ENCODE data around the gene PRKD1.

The PRKD1 gene

DNA sequence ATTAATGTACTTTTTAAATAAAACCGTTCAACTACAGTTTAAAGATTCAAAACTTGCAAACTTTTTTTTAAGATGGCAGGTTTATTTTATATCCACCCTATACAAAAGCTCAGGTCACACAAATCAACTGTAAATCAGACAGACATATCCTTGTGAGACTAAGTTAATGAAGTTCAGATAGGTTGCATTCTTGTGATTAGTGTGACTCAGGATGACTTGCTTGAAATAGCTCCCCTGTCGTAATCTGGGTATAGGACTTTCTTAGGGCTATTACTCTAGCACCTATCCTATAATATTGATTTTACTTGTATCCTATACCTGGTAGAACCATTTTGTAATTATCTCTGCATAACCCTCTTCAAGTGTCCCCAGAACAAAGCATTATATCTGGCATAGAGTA is 9.5 kb upstream of the PRKD1 start:
- no peak for DNase-seq (ENCODE audit: low read depth)
- H3K4me3 ChIP-seq (ENCODE audit: low read length), result no peak overlapping the region
- TF ChIP-seq, protein P1, sequence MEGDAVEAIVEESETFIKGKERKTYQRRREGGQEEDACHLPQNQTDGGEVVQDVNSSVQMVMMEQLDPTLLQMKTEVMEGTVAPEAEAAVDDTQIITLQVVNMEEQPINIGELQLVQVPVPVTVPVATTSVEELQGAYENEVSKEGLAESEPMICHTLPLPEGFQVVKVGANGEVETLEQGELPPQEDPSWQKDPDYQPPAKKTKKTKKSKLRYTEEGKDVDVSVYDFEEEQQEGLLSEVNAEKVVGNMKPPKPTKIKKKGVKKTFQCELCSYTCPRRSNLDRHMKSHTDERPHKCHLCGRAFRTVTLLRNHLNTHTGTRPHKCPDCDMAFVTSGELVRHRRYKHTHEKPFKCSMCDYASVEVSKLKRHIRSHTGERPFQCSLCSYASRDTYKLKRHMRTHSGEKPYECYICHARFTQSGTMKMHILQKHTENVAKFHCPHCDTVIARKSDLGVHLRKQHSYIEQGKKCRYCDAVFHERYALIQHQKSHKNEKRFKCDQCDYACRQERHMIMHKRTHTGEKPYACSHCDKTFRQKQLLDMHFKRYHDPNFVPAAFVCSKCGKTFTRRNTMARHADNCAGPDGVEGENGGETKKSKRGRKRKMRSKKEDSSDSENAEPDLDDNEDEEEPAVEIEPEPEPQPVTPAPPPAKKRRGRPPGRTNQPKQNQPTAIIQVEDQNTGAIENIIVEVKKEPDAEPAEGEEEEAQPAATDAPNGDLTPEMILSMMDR (conservative IDR thresholded peaks at IDR 0.05; ENCODE audit: low read depth, low read length), result no peak

DNA sequence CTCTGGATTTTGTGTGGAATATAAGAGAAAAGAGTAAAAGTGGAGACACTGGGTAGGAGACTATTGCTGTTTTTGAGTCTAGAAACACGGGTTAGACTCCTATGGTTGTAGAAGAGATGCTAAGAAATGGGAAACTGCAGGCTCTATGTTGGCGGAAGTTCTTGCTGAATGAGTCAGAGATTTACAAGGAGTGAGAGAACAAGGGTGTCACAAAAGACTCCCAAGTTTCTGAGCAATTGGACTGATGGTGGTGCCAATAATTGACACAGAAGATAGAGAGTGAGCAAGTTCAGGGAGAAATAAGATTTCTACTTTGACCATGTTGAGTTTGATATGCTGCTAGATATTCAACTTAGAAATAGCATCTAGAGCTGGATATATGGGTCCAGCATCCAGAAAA is 2.6 kb upstream of the PRKD1 start:
- TF ChIP-seq, protein P1 (conservative IDR thresholded peaks at IDR 0.05; ENCODE audit: low read depth, low read length), result no peak
- no peak overlapping the region for H3K4me3 ChIP-seq (ENCODE audit: low read length)
- DNase-seq (ENCODE audit: low read depth), result no peak

DNA sequence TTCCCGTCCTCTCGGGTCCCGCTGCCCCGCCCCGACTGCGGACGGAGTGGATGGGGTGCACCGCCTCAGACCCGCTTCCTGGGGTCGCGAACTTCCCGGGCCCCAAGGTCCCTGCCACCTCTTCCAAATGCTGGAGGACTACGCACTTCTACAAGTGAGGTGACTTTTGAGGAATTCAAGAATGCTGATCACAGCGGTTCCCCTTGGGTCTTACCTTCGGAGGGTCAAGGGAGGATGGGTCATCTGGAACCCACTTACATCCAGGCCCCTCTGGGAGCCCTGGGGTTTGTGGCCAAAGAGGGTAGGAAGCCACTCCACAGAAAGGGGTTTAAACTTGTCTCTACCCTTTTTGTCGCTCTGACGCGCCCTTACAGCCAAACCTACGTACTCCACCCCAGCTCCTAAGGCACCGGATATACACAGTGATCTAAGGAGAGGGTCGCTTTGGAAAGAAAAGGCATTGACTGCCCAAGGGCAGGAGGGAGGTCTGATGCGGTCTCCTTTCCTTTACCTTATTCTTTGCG is 532 bp upstream of the PRKD1 start:
- TF ChIP-seq, protein P1 (conservative IDR thresholded peaks at IDR 0.05; ENCODE audit: low read depth, low read length), result no peak
- peak overlapping the region; percentile 41 for H3K4me3 ChIP-seq (ENCODE audit: low read length)
- DNase-seq (ENCODE audit: low read depth), result no peak

DNA sequence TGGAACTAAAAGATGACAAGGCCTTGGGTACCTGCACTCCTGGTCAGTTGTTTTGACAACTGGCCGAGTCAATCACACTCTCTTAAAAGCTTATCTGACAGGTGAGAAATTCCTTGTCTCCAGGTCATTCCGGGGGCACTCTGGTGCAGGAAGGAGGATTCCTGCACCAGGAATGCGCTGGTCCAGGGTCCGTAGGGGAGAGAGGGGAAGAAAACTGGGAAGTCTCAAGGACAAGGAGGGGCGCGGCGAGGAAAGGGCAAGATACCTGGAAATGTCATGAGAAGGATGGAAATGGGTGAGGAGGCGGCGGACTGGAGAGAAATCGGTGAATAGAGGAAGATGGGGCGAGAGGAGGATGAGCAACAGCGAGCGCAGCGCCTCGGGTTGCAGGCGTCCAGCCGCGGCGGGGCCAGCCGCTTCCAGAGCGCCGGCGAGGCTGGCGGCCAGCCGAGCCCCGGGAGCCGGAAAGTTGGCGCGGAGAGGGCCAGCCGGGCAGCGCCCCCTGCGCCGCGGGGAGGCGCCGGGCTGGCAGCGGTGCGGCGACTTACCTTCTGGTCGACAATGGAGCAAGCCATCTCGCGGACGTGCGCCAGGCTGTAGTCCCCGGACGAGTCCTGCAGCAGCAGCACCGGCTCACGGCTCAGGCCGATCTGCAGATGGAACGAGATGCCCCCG is 809 bp downstream of the PRKD1 start:
- no peak for DNase-seq (ENCODE audit: low read depth)
- TF ChIP-seq, protein P1 (conservative IDR thresholded peaks at IDR 0.05; ENCODE audit: low read depth, low read length), result peak; percentile 23
- peak overlapping the region; percentile 77 for H3K4me3 ChIP-seq (ENCODE audit: low read length)

DNA sequence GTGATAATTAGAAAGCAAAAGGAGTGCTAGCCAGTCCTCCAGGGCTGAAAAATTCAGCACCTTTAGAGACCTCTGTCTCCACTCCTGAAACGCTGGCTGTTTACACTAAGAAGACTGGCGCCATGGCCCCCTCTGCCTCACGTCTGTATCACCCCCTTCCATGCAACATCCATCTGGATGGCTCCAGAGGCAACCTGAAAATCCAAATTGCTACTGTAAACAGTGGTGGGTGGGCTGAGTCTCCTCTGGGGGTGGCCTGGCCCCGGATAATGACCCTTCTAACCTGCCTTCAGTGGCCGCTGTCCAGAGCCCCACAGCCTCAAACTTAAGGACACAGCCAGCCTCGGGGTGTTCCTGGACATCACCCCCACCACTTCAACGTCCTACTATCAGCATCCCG is 1.4 kb downstream of the PRKD1 start:
- peak overlapping the region; percentile 77 for H3K4me3 ChIP-seq (ENCODE audit: low read length)
- TF ChIP-seq, protein P1 (conservative IDR thresholded peaks at IDR 0.05; ENCODE audit: low read depth, low read length), result no peak
- DNase-seq (ENCODE audit: low read depth), result no peak

DNA sequence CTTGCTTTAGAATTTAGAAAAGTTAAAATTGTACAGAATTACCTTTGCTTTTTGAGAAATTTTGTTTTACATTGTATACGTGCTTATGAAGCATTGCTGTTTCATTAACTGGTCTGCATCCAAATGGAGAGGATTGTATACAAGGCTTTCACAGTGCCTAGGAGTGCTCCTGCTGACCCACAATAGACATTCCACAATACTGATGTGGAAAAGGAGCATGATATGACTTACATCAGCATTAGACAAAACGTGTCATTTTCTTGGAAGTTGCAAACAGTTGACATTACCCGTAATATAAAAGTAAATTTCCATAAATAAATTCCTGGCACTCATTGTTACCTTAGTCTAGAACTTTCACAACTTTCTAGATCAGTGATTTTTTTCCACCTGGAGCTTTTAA is 1.9 kb downstream of the PRKD1 start:
- H3K4me3 ChIP-seq (ENCODE audit: low read length), result no peak overlapping the region
- TF ChIP-seq, protein P1 (conservative IDR thresholded peaks at IDR 0.05; ENCODE audit: low read depth, low read length), result no peak
- no peak for DNase-seq (ENCODE audit: low read depth)

DNA sequence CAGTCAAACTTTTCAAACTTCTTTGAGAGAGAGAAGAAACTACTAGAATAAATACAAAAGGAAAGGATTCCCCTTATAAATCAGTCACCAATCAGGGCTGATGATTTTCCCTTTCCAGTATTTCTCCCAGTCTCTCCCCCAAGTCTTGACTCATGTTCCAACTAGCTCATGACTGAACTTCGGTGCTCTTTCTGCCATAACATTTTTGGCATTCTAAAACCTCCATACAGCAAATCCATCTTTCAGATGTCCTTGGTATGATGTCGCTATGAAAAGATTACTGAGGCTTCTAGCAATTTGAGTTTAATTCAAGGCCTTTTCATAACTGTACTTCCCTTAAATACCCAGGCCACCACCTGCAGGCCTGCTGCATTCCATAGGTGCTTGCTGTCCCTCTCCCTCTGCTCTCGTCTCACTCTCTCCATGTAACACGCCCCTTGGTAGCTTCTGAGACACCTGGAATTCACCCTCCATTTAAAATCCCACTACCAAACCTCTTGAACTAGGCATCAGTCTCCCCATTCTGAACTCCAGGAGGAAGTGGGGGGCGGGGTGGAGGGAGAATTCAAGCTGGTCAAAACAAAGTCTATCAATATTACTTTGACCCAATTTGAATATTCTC is 2.4 kb downstream of the PRKD1 start:
- no peak overlapping the region for H3K4me3 ChIP-seq (ENCODE audit: low read length)
- DNase-seq (ENCODE audit: low read depth), result no peak
- TF ChIP-seq, protein P1 (conservative IDR thresholded peaks at IDR 0.05; ENCODE audit: low read depth, low read length), result no peak

All from retinal pigment epithelial cell (primary cell).